DND-41 (cell line): ENCODE measurements around the gene RHAG.

Experiments
- CTCF ChIP-seq: IDR thresholded peaks from 2 replicates; pipeline ENCODE4 v1.5.1; 2012; ENCODE audit warnings: borderline replicate concordance, low read length, moderate library complexity, mild to moderate bottlenecking; ENCODE audit not compliant: poor library complexity, severe bottlenecking; ENCODE audit errors: extremely low read depth
- EZH2 ChIP-seq: IDR thresholded peaks from 3 replicates; pipeline ENCODE4 v1.6.1; 2012; ENCODE audit warnings: borderline replicate concordance, low read depth, mild to moderate bottlenecking, moderate library complexity, low read length, inconsistent platforms; ENCODE audit not compliant: severe bottlenecking

DNA sequence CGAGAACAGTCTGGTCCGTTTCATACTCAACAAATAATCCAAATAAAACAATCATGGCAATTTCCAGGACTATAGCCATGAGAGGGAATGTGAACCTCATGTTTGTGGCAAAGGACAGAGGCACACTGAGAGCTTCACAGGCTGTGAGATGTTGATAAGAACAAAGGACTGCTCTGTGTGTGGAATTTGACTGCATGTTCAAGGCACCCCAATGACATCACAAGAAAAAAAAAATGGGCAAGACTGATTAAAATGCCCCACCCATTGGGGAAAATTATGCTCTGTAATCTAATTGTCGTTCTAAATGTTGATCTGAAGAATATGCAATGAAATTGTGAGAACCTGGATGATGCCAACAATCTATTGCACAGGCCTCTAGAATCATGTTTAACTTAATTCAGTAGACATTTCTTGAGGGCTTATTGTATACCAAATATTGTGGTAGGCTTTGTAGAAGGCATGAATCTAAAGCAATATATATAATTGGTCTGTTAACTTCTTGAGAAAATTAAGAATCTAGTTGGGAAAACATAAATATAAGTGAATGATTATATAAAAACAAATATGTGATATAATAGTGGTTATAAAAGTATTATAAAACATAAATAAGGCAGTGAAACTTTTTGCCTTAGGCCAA is at the start of gene RHAG:
- TF ChIP-seq CTCF = no peak
- TF ChIP-seq EZH2 = no peak
